CD4-positive, alpha-beta T cell treated with Interleukin-15 for 1 hour (primary cell): ENCODE data around the gene CADPS2.

Experiments used
- DNase-seq: peaks from one replicate; pipeline ENCODE4 v3.0.0-alpha.2; 2020

Gene CADPS2

DNA sequence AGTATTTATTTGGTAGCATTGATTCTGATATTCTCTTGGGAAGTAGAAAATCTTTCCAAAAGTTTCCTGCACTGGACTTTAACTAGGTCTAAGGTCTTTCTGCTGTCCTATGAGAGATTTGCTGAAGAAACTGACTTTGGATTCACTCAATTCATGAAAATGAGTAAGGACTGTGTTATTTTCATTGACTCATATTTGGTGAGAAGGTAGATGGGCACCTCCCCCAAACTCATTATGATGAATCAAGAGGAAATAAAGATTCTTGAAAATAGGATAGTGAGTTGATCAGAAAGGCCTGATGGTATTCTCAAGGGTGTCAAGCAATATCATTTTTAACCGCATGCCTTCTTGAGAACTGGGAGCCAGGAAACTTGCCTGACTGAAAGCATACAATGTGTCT lies 297.6 kb downstream of the CADPS2 start:
- no peak for DNase-seq

DNA sequence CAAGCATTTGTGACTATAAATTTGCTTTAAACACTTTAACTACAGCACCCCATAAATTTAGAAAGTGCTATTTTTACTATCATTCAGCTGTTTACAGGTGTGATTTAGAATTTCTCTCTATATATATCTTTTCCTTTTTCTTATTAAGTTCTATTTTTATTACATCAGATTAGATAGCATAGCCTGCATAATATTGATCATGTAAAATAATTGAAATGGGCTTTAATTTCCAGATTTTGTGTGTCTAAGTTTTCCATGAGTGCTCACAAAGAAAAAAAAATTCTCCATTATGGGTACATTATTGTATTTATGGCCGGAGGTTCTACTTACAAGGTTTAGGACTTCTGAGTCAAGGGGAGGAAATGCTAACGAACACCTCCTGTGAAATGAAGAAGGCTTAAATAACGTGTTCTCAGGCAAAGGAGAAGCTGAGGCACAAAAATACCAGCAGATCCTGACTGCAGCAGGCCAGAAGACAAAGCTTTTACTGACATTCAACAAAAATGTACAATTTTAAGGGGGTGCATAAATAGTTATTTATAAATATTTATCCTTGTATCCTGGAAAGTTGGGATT lies 301.5 kb downstream of the CADPS2 start:
- no peak for DNase-seq

DNA sequence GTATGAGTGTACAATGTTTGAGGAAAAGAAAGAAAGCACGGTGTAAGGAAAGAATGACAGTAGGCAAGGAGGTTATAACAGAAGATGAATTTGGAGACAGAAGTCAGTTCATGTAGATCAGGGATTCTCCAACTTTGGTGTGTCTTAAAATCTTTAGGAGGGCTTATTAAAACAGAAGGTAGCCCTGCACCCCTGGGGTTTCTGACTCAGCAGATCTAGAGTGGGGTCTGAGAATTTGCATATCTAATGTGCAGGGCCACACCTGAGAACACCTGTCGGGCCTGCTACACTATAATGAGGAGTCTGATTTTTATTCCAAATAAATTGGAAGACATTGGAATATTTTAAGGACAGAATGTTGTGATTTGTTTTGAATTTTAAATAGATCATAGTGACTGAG lies 307.9 kb downstream of the CADPS2 start:
- DNase-seq, result no peak

DNA sequence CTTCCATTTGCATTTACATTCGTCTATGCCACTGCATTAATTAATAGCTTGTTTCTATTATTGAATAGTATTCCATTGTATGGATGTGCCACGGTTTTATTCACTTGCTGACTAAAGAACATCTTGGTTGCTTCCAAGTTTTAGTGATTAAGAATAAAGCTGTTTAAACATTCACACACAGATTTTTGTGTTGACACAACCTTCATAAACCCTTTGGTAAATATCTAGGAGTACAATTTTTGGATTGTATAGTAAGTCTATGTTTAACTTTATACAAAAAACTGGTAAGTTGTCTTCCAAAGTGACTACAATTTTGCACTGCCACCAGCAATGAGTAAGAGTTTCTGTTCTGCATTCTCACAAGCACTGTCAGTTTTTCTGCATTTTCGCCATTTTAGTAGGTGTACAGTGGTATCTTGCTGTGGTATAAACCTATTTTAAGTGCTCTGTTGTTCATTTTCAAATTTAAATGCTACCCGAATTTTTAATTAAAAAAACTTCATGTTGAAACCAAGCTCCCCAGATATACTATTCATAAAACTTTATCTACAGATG lies 308.7 kb downstream of the CADPS2 start:
- no peak for DNase-seq

DNA sequence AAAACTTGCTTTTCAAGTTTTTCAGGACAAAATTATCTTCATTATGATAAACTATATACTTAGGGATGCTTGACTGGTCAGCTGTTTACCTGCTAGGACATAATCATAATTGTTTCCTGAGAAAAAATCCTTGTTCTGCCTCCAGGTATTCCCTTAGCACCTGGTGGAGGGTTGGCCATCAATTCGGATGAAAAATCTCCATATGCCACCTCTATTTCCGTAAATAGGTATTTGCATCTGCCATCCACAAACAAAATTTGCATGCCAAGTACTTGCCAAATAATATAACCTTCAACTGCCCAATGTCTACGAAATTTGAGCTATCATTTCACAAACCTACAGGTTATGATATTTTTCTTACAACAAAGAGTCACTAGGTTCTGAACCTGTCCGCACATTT lies 313.6 kb downstream of the CADPS2 start:
- DNase-seq, result no peak

DNA sequence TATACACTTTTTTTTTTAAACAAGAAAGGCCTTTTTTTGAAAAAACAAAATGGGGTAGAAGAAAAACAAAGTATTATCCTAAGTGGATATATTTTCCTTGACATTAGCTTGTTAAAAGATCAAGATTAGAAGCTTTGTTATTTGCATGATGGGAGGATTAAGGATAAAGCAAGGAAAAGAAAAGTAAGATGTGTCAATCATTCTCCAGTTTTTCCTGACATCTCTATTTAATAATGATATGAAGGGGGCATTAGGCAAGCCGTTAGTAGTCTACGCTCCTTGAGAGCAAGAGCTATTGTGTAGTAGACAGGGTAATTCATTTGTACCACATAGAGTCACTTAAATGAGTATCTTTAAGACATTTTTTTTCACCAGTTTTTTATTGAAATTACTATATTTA lies 324.9 kb downstream of the CADPS2 start:
- no peak for DNase-seq

DNA sequence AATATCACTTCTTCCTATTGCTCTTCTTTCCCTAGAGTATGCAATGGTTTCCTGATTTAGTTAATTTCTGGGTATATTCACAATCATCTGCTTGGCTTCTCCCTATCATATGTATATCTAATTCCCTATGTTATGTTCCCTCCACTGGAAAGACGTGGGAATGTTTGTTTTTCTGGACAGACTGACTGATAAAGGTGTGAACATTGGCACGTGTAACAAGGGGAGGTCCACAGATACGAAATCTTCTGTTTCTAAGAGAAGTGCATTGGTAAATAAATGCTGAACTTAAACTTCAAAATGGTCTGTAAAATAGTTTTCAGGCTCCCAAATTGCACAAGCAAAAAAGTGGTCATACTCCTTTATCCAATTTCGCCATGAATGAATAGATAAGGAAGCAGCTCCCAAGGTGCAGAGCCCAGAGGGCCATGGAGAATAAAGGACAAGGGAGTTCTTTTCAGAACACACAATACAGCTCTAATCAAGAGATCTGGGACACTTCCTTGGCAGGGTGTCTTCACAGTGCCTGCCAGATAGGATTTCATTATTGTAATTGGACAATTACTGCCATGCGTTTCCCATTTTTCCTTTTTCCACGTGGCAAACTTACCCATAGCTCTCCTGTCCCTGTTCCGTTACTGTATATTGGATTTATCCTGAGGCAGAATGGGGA lies 329.3 kb downstream of the CADPS2 start:
- no peak for DNase-seq

DNA sequence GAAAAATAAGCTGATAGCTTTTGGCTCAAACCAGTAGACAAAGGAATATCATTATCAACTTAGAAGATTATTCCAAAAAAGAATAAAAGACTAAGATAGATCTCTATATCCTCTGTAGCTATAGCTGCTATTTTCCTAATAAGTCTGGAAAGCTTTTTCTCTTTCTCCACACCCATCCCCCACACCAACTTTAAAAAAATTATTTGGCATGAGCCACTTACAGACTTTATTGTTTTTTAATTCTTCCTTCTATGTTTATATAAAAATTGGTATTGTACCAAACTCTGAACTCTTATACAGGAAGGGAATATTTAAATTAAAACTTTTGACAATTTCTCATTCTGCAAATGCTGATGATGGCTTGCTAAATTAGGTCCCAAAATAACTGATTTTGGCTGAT lies 330.0 kb downstream of the CADPS2 start:
- no peak for DNase-seq

DNA sequence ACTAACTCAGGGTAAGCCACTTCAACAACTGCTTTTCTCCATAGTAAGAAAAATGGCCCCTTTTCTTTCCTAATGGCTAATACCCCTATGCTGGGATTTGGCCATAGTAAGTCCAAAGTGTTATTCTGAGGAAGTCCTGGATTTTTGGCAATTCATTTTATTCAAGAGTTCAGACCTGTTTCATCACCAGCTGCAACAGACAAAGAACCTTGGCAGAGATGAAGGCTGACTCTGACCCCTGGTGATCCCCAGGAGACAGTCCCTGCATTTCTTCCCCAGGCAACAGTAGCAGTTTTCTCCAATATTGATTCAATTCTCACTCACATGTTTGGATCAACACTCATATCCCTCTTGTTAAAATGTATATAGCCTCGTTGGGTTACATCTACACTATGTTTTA lies 332.5 kb downstream of the CADPS2 start:
- no peak for DNase-seq

DNA sequence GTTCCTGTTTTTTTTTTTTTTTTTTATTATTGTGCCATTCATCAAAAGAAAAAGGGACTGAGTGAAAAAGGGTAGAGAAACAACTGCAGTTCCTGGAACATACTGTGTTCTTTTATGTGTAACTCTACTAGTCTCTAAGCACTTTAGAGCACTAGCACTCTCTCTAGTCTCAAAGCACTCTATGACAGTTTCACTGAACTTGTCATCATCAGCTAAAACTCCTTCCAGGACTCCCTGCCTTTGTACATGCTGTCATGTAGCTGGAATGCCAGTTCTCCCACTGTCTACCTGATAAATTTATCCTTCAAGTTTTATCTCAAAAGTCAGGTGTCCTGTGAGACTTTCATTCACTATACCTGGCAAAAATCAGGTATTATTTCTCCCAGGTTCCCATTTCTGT lies 333.5 kb downstream of the CADPS2 start:
- no peak for DNase-seq

DNA sequence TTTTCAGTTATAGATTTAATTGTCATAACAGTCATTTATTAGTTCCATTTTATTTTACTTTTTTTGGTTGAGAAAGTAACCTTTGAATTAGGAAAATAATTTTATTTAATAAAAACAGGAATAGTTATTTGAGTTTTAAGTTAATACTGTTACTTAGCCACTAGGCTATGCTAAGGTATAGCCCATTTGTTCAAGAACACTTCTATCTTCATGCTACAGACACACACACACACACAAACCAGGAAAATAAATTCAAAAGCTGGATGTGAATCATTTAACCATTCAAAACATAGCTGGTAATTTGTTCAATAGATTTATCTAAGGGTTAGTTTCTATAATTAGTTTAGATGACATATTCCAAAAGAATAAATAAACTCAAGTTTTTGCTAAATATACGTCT lies 335.7 kb downstream of the CADPS2 start:
- no peak for DNase-seq

DNA sequence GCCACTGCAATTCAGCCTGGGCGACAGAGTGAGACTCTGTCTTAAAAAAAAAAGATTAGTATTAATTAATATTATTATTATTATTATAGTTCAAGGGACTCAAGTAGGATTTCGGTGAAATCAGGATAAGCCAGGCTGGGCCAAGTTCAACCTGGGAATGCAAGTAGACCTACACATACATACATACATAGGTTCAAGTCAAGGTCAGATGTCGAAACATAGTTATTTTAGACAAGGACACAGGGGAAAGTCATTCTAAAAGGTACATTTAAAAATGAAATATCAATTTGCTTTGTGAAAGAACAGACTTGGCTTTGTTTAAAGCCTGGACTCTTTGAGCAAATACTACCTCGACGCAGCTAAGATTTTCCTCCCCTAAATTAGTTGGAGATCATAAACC lies 336.7 kb downstream of the CADPS2 start:
- no peak for DNase-seq

DNA sequence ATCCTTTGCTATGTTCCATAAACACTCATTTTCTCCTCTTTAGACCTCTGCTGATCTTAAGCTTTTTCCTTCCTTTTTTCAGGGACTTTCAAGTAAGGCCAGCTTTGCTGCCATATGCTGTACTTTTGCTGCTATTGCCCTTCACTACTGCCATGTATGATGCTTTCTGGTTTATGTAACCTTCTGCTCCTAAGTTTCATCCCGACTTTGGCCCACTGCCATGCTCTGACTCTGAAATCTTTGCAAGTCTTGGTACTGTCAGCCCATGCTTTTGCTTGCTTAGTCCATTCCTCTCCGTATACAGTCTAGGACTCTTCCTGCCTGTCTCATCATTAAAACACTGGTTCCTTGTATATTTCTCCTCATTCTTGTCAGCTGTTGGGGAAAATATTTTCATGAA lies 339.8 kb downstream of the CADPS2 start:
- DNase-seq, result no peak

DNA sequence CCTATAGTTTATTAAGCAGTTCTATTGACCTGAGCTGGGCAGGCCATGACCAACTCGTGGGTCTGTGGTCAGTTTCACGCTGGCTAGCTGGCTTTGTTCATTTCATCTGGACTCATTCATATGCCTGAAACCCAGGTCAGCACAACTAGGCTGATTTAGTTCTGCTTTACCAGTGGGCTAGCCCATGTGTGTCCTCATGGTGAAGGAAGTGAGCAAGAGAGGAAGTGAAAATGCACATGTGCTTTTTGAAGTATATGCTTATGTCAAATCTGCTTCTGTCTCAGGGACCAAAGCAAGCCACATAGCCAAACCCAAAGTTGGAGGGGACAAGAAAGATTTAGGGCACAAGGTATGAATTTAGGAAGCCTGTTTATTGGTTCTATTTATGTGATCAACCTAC lies 341.8 kb downstream of the CADPS2 start:
- DNase-seq, result no peak

DNA sequence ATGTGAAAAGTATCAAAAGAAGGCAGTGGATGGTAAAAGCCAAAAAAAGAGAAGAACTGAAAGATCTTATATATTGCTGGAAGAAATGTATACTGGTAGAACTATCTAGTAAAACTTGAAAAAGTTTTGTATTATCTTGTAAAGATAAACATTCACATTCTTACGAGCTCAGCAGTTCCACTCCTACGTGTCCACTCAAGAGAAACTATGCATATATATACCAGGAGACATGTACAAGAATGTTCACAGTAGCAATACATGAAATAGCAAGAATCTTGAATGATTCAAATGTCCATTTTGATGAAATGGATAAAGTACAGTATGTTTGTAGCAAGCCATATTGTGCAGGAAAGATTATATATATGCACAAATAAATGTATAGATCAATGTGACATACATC lies 342.4 kb downstream of the CADPS2 start:
- DNase-seq, result no peak

DNA sequence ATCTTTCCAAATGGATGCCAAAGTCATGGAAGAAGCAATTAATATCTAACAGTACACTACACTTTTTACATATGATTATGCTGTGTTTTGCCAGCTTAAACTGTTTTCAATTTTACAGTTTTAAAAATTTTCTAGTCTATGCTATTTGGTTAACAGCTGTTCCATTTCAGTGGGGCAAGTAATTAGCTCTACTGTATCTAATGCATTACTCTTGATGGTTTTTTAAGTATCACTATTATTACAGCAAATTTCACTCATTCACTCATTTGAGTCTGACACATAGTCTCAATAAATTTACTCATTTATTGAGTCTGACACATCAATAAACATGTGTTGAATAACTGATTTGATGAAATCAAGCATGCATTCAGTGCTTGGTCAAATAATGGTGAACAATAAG lies 343.1 kb downstream of the CADPS2 start:
- no peak for DNase-seq

DNA sequence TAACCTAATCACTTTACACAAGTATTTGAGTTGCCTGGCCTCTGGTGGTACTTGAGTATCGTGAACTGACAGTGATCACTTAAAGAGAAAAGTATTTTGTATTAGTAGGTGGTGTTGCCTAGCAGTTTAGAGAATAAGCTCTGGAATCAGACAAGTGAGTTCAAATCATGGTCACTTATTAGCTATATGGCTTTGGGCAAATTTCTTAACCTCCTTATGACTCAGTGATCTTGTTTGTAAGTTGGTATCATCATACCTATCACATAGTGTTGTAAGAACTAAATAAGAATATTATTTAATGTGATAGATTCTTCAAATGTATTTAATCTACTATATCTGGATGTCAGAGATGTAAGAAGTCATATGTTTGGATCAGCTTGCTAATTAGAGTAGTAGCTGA lies 351.2 kb downstream of the CADPS2 start:
- no peak for DNase-seq

DNA sequence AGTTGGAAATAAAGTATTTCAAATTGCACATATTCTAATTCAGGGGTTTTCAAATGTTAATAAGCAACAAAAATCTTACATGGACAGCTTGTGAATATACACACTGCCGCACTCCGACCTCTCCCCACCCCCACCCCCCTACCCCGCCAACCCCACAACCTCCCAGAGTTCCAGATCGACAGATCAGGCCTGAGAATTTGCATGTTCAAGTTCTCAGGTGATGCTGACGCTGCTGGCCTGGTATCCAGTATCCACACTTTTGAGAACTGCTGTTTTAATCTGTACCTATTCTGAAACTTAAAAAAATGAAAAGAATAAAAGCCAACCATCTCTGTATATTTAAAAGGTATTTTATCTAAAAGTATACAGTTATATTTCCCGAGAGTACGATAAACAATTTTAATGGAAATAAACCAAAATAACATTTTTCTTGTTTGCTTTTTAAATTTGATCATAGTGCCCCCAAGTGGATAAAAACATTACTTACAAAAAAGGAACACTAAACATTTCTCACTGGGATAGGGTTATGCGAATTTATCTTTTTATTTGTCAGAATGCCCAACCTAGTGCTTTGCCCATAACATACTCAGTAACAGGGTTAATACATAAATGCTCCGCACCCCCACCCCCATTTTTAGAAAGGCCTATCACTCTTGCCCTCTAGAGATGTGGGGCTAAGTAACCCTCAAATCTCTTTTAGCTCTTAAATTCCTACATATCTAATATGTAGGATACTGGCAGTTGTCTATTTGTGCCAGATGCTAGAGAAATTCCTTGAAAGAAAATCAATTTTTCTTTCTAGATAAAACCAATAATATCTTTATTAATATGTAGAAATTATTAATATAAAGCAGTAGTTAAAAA lies 353.6 kb downstream of the CADPS2 start:
- no peak for DNase-seq

DNA sequence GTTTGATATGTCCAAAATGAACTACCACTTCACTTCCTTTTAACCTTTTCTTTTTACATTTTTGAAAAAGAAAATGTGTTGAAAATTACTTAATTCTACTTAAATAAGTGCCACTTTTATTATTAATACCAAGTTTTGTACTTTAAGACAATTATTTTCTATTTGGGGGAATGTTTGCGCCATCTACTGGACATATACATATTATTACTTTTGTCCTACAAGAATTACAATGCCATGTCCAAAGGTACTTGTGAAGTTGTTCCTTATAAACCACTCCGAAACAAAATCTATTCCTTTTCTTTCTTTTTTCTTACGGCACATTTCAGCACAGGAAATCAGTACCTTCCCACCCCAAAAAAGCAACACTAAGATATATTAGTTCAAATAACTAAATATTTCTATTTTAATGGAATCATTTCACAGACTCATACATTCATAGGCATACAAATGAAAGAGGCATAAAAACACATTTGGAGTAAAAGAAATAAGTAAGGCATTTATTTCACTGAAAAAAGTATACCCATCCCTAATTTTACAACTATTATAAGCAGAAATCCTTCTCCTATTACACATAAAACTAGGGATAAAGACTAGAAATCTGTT lies 357.3 kb downstream of the CADPS2 start:
- no peak for DNase-seq

DNA sequence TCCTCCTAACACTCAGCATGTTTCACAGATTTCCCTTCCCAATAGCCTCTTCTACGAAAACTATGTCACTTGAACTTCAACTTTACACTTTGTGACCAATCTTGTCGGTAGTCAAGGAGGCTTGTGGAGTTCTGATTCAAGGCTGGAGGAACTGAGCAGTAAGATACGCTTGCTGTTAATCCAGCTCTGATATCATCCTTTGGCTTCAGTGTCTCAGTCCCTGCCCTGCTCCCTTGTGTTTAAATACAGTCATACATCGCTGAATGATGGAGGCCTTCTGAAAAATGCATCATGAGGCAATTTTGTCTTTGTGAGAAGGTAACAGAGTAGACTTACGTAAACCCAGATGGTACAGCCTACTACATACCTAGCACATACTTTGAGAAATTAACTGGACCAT lies 360.9 kb downstream of the CADPS2 start:
- DNase-seq, result no peak

DNA sequence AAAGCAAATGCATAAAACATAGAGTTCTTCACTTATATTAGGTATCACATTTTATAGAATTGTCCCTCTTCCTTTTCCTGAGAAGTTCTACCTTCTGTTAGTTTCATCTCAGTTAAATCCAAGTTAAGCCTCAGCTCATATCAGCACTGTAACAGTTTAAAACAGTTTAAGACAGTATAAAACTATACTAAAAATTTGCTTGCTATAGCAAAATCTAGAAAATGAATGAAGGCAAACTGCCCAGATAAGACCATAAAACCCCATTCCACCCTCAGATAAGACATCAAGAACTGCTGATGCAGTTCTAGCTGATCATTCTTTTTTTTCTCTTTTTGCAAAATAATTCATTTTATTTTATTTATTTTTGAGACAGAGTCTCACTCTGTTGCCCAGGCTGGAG lies 364.5 kb downstream of the CADPS2 start:
- DNase-seq, result no peak

DNA sequence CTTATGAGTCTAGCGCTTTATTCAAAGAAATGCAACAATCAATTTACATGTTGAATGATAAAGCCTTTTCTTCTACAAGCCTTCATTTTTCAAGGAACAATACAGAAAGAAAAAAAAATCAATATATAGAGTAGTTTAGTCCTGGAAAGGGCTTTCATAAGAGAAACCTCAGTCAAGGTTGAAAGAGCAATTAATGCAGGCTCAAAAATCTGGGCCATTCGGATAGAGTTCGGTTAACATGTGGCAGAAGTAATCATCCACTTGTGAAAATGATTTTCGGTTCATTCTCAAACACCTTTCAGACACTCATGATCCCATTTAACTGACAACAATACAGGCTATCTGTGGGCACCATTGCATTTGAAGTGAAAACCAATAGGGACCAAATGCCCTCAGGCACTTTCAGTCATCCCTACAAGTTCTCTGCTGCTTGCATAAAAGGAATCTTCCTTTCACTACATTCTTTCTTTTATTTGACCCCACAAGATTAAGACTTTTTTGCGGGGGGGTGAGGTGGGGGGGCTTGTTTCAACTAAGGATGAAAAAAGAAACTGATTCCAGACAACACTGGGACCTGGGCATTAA lies 365.2 kb downstream of the CADPS2 start:
- DNase-seq, result no peak

DNA sequence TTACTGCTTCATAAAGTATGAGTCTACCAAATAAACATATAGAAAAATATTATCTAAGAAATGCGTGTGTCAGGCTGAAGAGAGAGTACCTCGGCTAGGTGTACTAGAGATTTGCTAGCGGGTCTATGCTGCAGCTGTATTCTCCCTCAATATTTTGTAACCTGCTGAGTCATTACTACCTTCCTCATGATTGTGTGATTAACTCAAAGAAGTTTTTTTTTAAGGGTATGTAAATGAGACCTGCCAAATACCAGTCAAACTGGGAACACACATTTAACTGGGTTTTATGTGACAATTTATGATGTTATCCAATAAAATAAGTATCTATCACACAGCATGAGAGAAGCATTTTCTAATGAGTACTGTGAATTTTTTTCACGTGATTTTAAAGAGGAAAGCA lies 367.8 kb downstream of the CADPS2 start:
- no peak for DNase-seq
